HepG2 (cell line): ENCODE measurements around the gene HSPB6. TPM values are rescaled to one million over a fixed set of nuclear protein-coding genes. Genes with fewer than 3 reads are reported as not detected.

Source experiments
- ATAC-seq: fragments of 200-7000 bp; cut with Tn5 transposase; 3 replicates; pipeline ENCODE4 v1.9.1; 2020; ENCODE audit warnings: mild to moderate bottlenecking, moderate library complexity
- BruUV-seq: library from RNA; stranded (reverse); fragments of 400-500 nt; replicated peaks from 2 replicates; lab custom pipeline; 2021; lab: Mats Ljungman, UMichigan
- CTCF ChIA-PET: fragments of 300-600 bp; formaldehyde crosslinking; extraction: SDS; loops from one replicate; lab custom pipeline; 2021; ENCODE audit warnings: low total read pairs, inconsistent platforms, low intra/inter-chr PET ratio; lab: Yijun Ruan, JAX
- POLR2A ChIA-PET: fragments of 350-600 bp; sonication (Branson Sonifier 250); formaldehyde crosslinking; loops from one replicate; lab custom pipeline; 2020; ENCODE audit warnings: antibody characterized with exemption, inconsistent platforms; lab: Yijun Ruan, JAX
- DNase-seq: peaks from one replicate; pipeline ENCODE4 v3.0.0-alpha.2; 2015; ENCODE audit warnings: low spot score
- FAIRE-seq: peaks from 3 replicates; lab custom pipeline; 2011; peaks lifted over from hg19 to GRCh38; lab: Jason Lieb, UNC
- H2AFZ ChIP-seq: one replicate; pipeline ENCODE4 v1.6.1; 2011; ENCODE audit warnings: low read length, inconsistent platforms
- H3K27ac ChIP-seq: fragments of 300-600 bp; 3 replicates; pipeline ENCODE4 v1.8.0; 2011; ENCODE audit warnings: mixed run types, mild to moderate bottlenecking, mixed read lengths, low read length, inconsistent platforms; ENCODE audit not compliant: insufficient read depth; ENCODE audit errors: extremely low read length
- H3K27me3 ChIP-seq, 2 experiments: fragments of 200-600 bp in 1 of 2; 2 replicates in 1 of 2; 3 replicates in 1 of 2; pipeline versions ENCODE4 v1.6.0 to v1.8.0; 2011; ENCODE audit warnings: low read length in 2 of 2, mild to moderate bottlenecking in 2 of 2, moderate library complexity in 2 of 2, inconsistent platforms in 1 of 2; ENCODE audit not compliant: insufficient read depth in 2 of 2, control insufficient read depth in 1 of 2
- H3K36me3 ChIP-seq, 2 experiments: fragments of 200-600 bp in 1 of 2; replicated peaks in 1 of 2; 2 replicates in 1 of 2; 3 replicates in 1 of 2; pipeline versions ENCODE4 v1.5.1 to v1.8.0; 2011; ENCODE audit warnings: low read length in 2 of 2, inconsistent platforms in 1 of 2; ENCODE audit not compliant: insufficient read depth in 2 of 2, control insufficient read depth in 1 of 2
- H3K4me1 ChIP-seq: 2 replicates; pipeline ENCODE4 v1.5.1; 2012; ENCODE audit warnings: low read length, inconsistent platforms; ENCODE audit not compliant: insufficient read depth
- H3K4me2 ChIP-seq: 2 replicates; pipeline ENCODE4 v1.6.0; 2011; ENCODE audit warnings: low read depth, low read length, inconsistent platforms
- H3K4me3 ChIP-seq, 3 experiments: fragments of 200-600 bp in 1 of 3; sonication (generic), shearing (Covaris generic) in 1 of 3; replicated peaks in 1 of 3; 2 replicates each; pipeline ENCODE4 v1.5.1; 2011 to 2016; ENCODE audit warnings: low read length in 3 of 3, inconsistent platforms in 2 of 3, low read depth in 2 of 3, mild to moderate bottlenecking in 2 of 3, control low read depth in 1 of 3, mixed read lengths in 1 of 3; ENCODE audit not compliant: insufficient read depth in 1 of 3
- H3K79me2 ChIP-seq: one replicate; pipeline ENCODE4 v1.6.1; 2011; ENCODE audit warnings: low read length, inconsistent platforms; ENCODE audit not compliant: insufficient read depth
- H3K9ac ChIP-seq: 2 replicates; pipeline ENCODE4 v1.6.0; 2011; ENCODE audit warnings: mild to moderate bottlenecking, low read depth, low read length, inconsistent platforms; ENCODE audit not compliant: insufficient read depth
- H3K9me3 ChIP-seq: 2 replicates; pipeline ENCODE4 v1.5.1; 2012; ENCODE audit warnings: mild to moderate bottlenecking, low read length
- H4K20me1 ChIP-seq: 2 replicates; pipeline ENCODE4 v1.6.0; 2011; ENCODE audit warnings: inconsistent platforms, mild to moderate bottlenecking, low read length, moderate library complexity; ENCODE audit not compliant: insufficient read depth
- ATF1 ChIP-seq: IDR thresholded peaks from 2 replicates; pipeline ENCODE4 v1.6.1; 2016; ENCODE audit warnings: mild to moderate bottlenecking, control low read depth
- HCFC1 ChIP-seq: fragments of 150-350 bp; IDR thresholded peaks from 2 replicates; pipeline ENCODE4 v1.6.1; 2014; ENCODE audit warnings: low read depth, low read length
- HOXD1 ChIP-seq: sonication (generic); formaldehyde crosslinking; IDR thresholded peaks from 2 replicates; pipeline ENCODE4 v1.5.0; 2020; ENCODE audit warnings: missing genetic modification reagents
- SCMH1 ChIP-seq: sonication (generic); formaldehyde crosslinking; IDR thresholded peaks from 2 replicates; pipeline ENCODE4 v1.9.0; 2021; ENCODE audit warnings: missing genetic modification reagents, mild to moderate bottlenecking, borderline replicate concordance
- TOE1 ChIP-seq: sonication (generic); formaldehyde crosslinking; IDR thresholded peaks from 2 replicates; pipeline ENCODE4 v1.4.0; 2020; ENCODE audit warnings: mild to moderate bottlenecking, missing genetic modification reagents
- USF2 ChIP-seq, 2 experiments: sonication (generic) in 1 of 2; formaldehyde crosslinking in 1 of 2; IDR thresholded peaks; 2 replicates each; pipeline versions ENCODE4 v1.5.1 to v1.6.1; 2011 to 2020; ENCODE audit warnings: borderline replicate concordance in 1 of 2, low read depth in 1 of 2, low read length in 1 of 2, mild to moderate bottlenecking in 1 of 2, missing genetic modification reagents in 1 of 2, moderate library complexity in 1 of 2
- ZHX2 ChIP-seq, 2 experiments: sonication (generic) in 1 of 2; formaldehyde crosslinking in 1 of 2; IDR thresholded peaks; 2 replicates each; pipeline versions ENCODE4 v1.6.1 to v1.9.0; 2014 to 2022; ENCODE audit warnings: antibody characterized with exemption in 1 of 2, borderline replicate concordance in 1 of 2, inconsistent platforms in 1 of 2, low read depth in 1 of 2, missing genetic modification reagents in 1 of 2
- ZNF639 ChIP-seq: conservative IDR thresholded peaks from 2 replicates; pipeline ENCODE4 v1.6.1; 2018; ENCODE audit warnings: missing genetic modification reagents
- WGBS: methylation state at CpG from one replicate; pipeline ENCODE4 v1.1.6; 2017; ENCODE audit warnings: low lambda C conversion rate; 5-methylcytosine and 5-hydroxymethylcytosine counted together
- in situ Hi-C: cut with HindIII; loops from 2 replicates; pipeline ENCODE4 v1.10.0; 2017; ENCODE audit warnings: low pct_unique_long_range_greater_than_20kb; ENCODE audit not compliant: extremely low pct_ligation_motif_present
- intact Hi-C: fragments of 100-400 bp; cut with micrococcal nuclease; formaldehyde crosslinking; loops from one replicate; pipeline ENCODE4 v1.10.0; 2022; ENCODE audit not compliant: unreplicated experiment
- polyA plus RNA-seq, 8 experiments: library from polyadenylated mRNA; depleted of rRNA in 3 of 8; stranded (reverse) in 7 of 8; unstranded in 1 of 8; fragments of >200 nt; fragmentation: Illumina TruSeq in 4 of 8; extraction: Trizol in 4 of 8; gene quantifications; 2 replicates each; pipeline versions ENCODE4 v1.2.1 to v1.2.3, GENCODE V29; 2011 to 2016; ENCODE audit warnings: low read depth in 4 of 8, missing spikeins in 1 of 8, mixed read lengths in 1 of 8; ENCODE audit not compliant: insufficient read depth in 1 of 8
- total RNA-seq, 5 experiments: library from RNA; depleted of rRNA; stranded (reverse); fragments of >200 nt; fragmentation: Illumina TruSeq; extraction: Trizol; gene quantifications; 2 replicates each; pipeline ENCODE4 v1.2.3, GENCODE V29; 2016; ENCODE audit warnings: low read depth in 1 of 5

The HSPB6 gene
- total and polyA plus RNA-seq, 2 of the 13 experiments (the other 11 are each of a cell fraction or from before 2014, with no cell fraction given), result 0.18 TPM; not detected in 1

DNA sequence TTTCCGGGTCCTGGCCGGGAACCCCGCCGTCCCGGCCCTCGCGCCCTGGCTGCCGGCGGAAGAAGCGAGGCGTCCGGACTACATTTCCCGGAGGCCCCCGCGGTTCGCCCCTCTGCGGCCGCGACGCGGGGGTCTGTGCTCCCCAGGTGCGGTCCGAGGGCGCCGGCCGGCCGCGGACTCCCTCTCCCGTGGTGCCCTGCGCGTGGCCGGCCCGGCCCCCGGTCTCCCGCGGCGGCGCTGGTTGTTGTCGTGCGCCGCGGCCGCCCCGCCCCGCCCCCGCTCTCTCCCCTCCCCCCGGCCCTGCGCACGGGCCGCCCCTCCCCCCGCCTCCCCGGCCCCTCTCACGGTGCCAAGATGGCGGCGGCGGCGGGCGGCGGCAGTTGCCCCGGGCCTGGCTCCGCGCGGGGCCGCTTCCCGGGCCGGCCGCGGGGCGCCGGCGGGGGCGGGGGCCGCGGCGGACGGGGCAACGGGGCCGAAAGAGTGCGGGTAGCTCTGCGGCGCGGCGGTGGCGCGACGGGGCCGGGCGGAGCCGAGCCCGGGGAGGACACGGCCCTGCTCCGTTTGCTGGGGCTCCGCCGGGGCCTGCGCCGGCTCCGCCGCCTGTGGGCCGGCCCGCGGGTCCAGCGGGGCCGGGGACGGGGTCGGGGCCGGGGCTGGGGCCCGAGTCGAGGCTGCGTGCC is 39.0 kb downstream of the HSPB6 start, which contains the start of gene KMT2B (continued):
- TF ChIP-seq ZNF639 (CRISPR knock-in tag) (peak; percentile 96), ATF1 (CRISPR knock-in tag) (peak; percentile 67), HCFC1 (peak; percentile 72), HOXD1 (CRISPR knock-in tag) (0 out of 2 replicates have a peak, but pooled peaks have one; percentile 13)
- TF ChIP-seq, all 625 proteins: peak for 38

DNA sequence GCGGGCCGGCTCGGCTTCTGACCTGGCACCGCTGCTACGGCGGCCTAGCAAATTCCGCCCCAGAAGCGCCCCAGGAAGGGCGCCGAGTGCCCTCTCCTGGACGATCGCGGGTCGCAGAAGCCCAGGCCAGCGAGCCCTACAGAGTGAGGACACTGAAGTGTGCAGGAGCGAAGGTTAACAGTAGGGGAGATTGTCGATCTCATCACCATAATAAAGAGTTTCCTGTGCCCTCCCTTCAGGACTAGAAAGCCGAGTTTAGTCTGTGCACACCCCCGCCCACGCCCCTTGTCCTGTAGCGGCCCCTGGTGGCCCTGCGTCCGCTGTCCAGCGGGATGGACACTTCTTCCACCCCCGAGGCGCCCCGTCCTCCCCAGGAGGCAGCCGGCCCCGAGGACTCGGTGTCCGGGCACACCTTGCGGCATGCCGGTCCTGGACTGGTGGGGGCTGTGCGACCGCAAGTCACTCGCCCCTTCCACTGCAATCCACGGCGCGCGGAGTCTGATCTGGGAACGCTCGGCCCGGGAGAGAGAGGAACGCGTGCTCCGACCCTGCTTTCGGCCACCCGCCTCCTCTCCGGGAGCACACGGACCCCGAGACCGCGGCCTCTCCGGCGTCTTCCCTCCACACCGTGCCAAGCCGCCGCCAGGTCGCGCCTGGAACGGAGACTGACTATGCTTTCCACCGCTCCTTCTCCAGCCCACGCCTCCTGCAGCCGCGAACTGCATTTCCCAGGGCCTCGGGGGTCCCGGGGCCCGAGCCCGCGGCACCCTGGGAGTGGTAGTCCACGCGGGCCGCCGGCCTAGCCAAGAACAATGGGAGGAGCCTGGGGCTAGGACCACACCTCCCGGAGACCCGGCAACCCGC is 39.8 kb downstream of the HSPB6 start:
- H4K20me1 ChIP-seq, result peaks cover 8% of the 10 kb centered on the region
- H3K9me3 ChIP-seq, result no peaks in the 10 kb centered on the region
- BruUV-seq, result TSS peak; percentile 41
- POLR2A ChIA-PET, result no interaction called here
- in situ Hi-C loops, result loop anchor here (5.0 kb wide), 1 partner anchor 170 kb away; the partner anchor contains the start of gene TMEM147
- ATAC-seq, result peak; percentile 82
- H3K4me3 ChIP-seq, result peak overlapping the region; percentile 69 to 91 (median 81)
- H3K4me1 ChIP-seq, result peaks cover 34% of the 10 kb centered on the region
- peaks cover 21% of the 10 kb centered on the region for H3K79me2 ChIP-seq
- H3K4me2 ChIP-seq, result peak overlapping the region; percentile 96
- H3K9ac ChIP-seq, result peak overlapping the region; percentile 81
- H2AFZ ChIP-seq, result peak overlapping the region; percentile 12
- peak; percentile 93 for DNase-seq
- WGBS, result under 1% methylated on average over 19 of the region's 77 CpGs
- peak overlapping the region; percentile 78 for H3K27ac ChIP-seq
- CTCF ChIA-PET, result interaction anchor here (0.5 to 7.0 kb wide), 7 partner anchors 15 to 215 kb away, joined by 3 to 201 read pairs (median 7); no protein-coding TSS in a partner anchor
- H3K36me3 ChIP-seq, result peaks cover 4 to 15% of the 10 kb centered on the region in 2 experiments
- intact Hi-C loops, result loop anchor here (1.0 kb wide), 2 partner anchors 23 to 168 kb away; no protein-coding TSS in a partner anchor
- FAIRE-seq, result peak; percentile 87
- no peaks in the 10 kb centered on the region for H3K27me3 ChIP-seq
- TF ChIP-seq USF2 (IDR thresholded peaks at IDR 0.05; ENCODE audit: low read depth, low read length), result no peak
- TF ChIP-seq USF2 (CRISPR knock-in tag; IDR thresholded peaks at IDR 0.05; ENCODE audit: borderline replicate concordance), result 0 out of 2 replicates have a peak, but pooled peaks have one; percentile 35
- TF ChIP-seq ZHX2 (IDR thresholded peaks at IDR 0.05; ENCODE audit: low read depth), result no peak
- TF ChIP-seq ZHX2 (CRISPR knock-in tag; IDR thresholded peaks at IDR 0.05; ENCODE audit: borderline replicate concordance), result 0 out of 2 replicates have a peak, but pooled peaks have one; percentile 17
- TF ChIP-seq SCMH1, result no peak
- TF ChIP-seq TOE1 (CRISPR knock-in tag), result no peak
